ENCODE results near the gene TMEM72.

TMEM72 gene

GRCh38 chr10:44962870-44963738 is 52.0 kb downstream of the TMEM72 start:
- H3K4me3 ChIP-seq (ENCODE audit: insufficient read depth, low read length, poor library complexity, severe bottlenecking), result no peak overlapping the region

GRCh38 chr10:44963772-44964633 is 52.9 kb downstream of the TMEM72 start:
- H3K27ac ChIP-seq (ENCODE audit: low read depth, low read length), result no peak overlapping the region
- no peak overlapping the region for H2AFZ ChIP-seq (ENCODE audit: low read depth, low read length, severe bottlenecking)
- H3K79me2 ChIP-seq (ENCODE audit: insufficient read depth, low read length), result no peaks in the 10 kb centered on the region
- no peak overlapping the region for H3K4me3 ChIP-seq (ENCODE audit: insufficient read depth, low read length, poor library complexity, severe bottlenecking)
- TF ChIP-seq CTCF (IDR thresholded peaks at IDR 0.05; ENCODE audit: insufficient read depth, low read length, poor library complexity, severe bottlenecking) (no peak), EZH2phosphoT487 (conservative IDR thresholded peaks at IDR 0.05; ENCODE audit: low read length) (no peak)
- H3F3A ChIP-seq (ENCODE audit: insufficient read depth), result no peaks in the 10 kb centered on the region
- no peaks in the 10 kb centered on the region for H3K9me3 ChIP-seq (ENCODE audit: insufficient read depth, low read length)
- no peaks in the 10 kb centered on the region for H4K20me1 ChIP-seq (ENCODE audit: low read depth, low read length)
- H3K9ac ChIP-seq (ENCODE audit: low read length), result no peak overlapping the region
- no peaks in the 10 kb centered on the region for H3K27me3 ChIP-seq (ENCODE audit: low read length)
- no peaks in the 10 kb centered on the region for H3K36me3 ChIP-seq (ENCODE audit: low read length)
- H3K4me2 ChIP-seq (ENCODE audit: low read depth, low read length, poor library complexity, severe bottlenecking), result no peak overlapping the region
- no peaks in the 10 kb centered on the region for H3K9me2 ChIP-seq (replicated peaks; ENCODE audit: insufficient read depth, low read length)

More at GRCh38 chr10:44962870-44963738, 52.0 kb downstream of the TMEM72 start:
- no peaks in the 10 kb centered on the region for H3F3A ChIP-seq (ENCODE audit: insufficient read depth)
- H3K79me2 ChIP-seq (ENCODE audit: insufficient read depth, low read length), result no peaks in the 10 kb centered on the region
- TF ChIP-seq EZH2phosphoT487 (conservative IDR thresholded peaks at IDR 0.05; ENCODE audit: low read length) (no peak), CTCF (IDR thresholded peaks at IDR 0.05; ENCODE audit: insufficient read depth, low read length, poor library complexity, severe bottlenecking) (no peak)
- H3K9me2 ChIP-seq (replicated peaks; ENCODE audit: insufficient read depth, low read length), result no peaks in the 10 kb centered on the region
- no peak overlapping the region for H3K4me2 ChIP-seq (ENCODE audit: low read depth, low read length, poor library complexity, severe bottlenecking)
- H2AFZ ChIP-seq (ENCODE audit: low read depth, low read length, severe bottlenecking), result no peak overlapping the region
- H3K36me3 ChIP-seq (ENCODE audit: low read length), result no peaks in the 10 kb centered on the region
- no peak overlapping the region for H3K9ac ChIP-seq (ENCODE audit: low read length)
- no peaks in the 10 kb centered on the region for H3K9me3 ChIP-seq (ENCODE audit: insufficient read depth, low read length)
- no peaks in the 10 kb centered on the region for H3K27me3 ChIP-seq (ENCODE audit: low read length)
- no peaks in the 10 kb centered on the region for H4K20me1 ChIP-seq (ENCODE audit: low read depth, low read length)
- H3K27ac ChIP-seq (ENCODE audit: low read depth, low read length), result no peak overlapping the region

- H2AFZ ChIP-seq (ENCODE audit: low read depth, low read length, severe bottlenecking), result no peak overlapping the region
- no peak overlapping the region for H3K4me3 ChIP-seq (ENCODE audit: insufficient read depth, low read length, poor library complexity, severe bottlenecking)
- no peaks in the 10 kb centered on the region for H3K36me3 ChIP-seq (ENCODE audit: low read length)
- no peaks in the 10 kb centered on the region for H3F3A ChIP-seq (ENCODE audit: insufficient read depth)
- TF ChIP-seq CTCF (IDR thresholded peaks at IDR 0.05; ENCODE audit: insufficient read depth, low read length, poor library complexity, severe bottlenecking) (no peak), EZH2phosphoT487 (conservative IDR thresholded peaks at IDR 0.05; ENCODE audit: low read length) (no peak)
- H3K4me2 ChIP-seq (ENCODE audit: low read depth, low read length, poor library complexity, severe bottlenecking), result no peak overlapping the region
- no peak overlapping the region for H3K9ac ChIP-seq (ENCODE audit: low read length)
- no peaks in the 10 kb centered on the region for H4K20me1 ChIP-seq (ENCODE audit: low read depth, low read length)
- no peaks in the 10 kb centered on the region for H3K9me2 ChIP-seq (replicated peaks; ENCODE audit: insufficient read depth, low read length)
- H3K79me2 ChIP-seq (ENCODE audit: insufficient read depth, low read length), result no peaks in the 10 kb centered on the region
- H3K9me3 ChIP-seq (ENCODE audit: insufficient read depth, low read length), result no peaks in the 10 kb centered on the region
- no peaks in the 10 kb centered on the region for H3K27me3 ChIP-seq (ENCODE audit: low read length)
- H3K27ac ChIP-seq (ENCODE audit: low read depth, low read length), result no peak overlapping the region
These were observed 54.0 kb downstream of the TMEM72 start for GRCh38 chr10:44965104-44965503.

All from SU-DHL-6 (cell line).